ENCODE measurements around the gene OR52K2. TPM values are rescaled to one million over a fixed set of nuclear protein-coding genes. Genes with fewer than 3 reads are reported as not detected.
A peak's percentile ranks its signal among the peaks of the same experiment; 100 is the strongest.
"Not testable (repeated sequence)": the region's sequence is repeated elsewhere in the genome, so short reads cannot be mapped to it uniquely, and the experiment has no call there.

OR52K2 gene
- total RNA-seq, 1 experiment from 2014 or later = not detected

DNA sequence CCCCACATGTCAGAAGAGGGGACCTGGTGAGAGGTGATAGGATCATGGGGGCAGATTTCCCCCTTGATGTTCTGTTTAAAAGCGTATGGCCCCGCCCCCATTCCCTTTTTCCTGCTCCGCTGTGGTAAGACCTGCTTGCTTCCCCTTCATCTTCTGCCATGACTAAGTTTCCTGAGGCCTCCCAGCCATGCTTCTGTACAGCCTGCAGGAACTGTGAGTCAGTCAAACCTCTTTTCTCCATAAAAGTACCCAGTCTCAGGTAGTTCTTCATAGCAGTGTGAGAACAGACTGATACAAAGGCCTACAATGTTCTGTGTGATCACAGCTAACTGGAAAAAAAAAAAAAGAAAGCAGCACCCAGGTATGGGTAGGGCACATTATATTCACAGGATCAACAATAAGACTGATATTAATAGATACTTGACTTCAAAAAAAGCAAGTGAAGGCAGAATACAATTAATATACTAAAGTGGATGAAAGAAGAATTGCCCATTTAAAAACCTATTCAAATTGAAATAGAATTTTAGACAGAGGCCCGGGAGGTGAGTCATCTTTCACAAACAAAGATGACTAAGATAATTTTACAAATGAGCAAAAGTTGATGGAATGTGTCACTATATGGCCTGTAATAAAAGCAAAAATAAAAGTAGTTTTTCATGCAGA, 31.6 kb downstream of the OR52K2 start:
- DNase-seq (ENCODE audit: low read depth) = peak; percentile 49

DNA sequence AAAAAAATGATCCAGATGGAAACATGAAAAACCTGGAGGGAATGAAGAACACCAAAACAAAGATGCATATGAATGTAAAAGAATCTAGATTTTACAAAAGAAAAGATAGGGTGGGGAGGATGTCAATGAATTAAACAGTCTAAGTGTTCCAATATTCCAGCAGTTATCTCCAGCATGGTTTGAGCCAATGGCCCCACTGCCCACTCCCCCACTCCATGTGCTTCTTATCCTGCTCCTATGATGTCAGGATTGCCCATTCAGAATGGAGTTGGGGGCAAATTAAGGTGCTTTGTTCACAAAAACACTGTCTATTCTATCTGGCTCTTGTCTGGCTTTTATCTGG, 32.1 kb downstream of the OR52K2 start:
- DNase-seq (ENCODE audit: low read depth) = no peak

DNA sequence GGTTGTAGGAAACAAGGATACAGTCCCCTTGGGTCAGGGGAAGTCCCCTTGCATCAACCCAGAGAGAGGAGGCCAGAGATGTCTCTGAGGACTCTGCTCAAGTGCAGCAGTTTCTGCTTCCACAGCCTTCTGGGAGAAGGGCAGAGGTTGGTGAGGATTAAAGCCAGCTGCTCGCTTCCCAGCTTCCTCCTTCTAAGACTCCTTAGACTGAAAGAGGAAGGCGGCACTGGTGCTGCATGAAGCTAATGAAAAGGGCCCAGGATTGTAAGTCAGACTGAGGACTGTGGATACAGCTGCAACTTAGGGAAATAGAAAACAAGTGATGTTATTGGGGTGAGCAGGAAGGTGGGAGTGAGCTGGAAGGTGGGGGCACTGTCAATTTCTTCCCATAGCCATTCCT, 33.4 kb downstream of the OR52K2 start, which contains the start of gene OR52K1:
TSS of gene OR52K1 (plus strand) at position 202 of the 400 bp plus-strand sequence. CDS start 6,255 bp downstream, outside the sequence.
- no peak for DNase-seq (ENCODE audit: low read depth)

DNA sequence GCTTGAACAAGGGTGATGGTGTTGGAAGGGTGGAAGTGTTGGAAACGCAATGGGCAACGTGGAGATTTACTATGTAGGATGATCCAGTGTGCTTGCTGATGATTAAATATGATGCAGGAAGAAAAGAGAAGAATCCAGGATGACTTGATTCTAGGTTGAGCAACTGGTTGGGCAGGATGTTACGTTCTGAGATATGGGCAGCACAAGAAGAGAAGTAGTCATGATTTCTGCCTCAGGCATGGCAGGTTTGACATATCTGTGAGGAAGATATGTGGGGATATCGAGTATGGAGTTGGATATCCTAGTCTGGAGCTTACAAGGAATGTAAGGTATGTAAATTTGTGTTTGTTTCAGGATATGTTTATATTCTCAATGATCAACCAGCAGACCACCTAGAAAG, 35.2 kb downstream of the OR52K2 start:
- DNase-seq (ENCODE audit: low read depth) = no peak

DNA sequence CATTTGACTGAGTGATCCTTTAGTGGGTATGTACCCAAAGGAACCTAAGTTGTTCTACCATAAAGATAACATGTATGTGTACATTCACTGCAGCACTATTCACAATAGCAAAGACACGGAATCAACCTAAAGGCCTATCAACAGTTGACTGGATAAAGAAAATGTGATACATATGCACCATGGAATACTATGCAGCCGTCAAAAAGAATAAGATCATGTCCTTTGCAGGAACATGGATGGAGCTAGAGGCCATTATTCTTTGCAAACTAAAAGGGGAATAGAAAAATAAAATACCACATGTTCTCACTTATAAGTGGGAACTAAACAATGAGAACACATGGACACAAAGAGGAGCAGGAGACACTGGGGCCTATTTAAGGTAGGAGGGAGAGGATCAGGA, 42.3 kb downstream of the OR52K2 start:
- not testable (repeated sequence) for DNase-seq (ENCODE audit: low read depth)

DNA sequence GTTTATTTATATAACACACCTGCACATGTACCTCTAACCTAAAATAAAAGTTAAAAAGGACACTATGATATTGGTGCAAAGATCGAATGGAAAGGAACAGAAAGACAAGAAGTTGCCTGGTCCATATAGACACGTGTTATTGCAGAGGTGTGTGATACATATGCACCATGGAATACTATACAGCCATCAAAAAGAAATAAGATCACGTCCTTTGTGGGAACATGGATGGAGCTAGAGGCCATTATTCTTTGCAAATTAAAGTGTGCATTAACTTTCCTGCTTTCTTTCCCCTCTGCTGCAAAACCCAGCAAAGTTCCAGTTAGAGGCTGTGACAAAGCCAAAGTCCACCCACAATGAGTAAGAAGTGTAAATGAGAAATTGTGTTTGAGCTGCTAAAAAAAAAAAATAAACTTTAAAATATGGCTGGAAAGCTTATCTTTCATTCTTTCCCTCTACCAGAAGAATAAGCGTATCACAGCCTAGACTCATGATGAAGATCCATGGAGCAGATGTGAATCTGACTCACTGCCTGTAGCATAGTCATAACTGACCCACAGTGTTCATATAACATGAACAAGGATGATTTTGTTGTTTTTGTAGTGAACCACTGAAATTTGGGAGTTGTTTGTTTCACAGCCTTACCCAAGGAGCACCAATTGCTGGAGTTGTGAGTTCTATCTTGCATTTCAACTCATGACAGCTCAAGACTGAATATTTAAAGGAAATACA, 42.9 kb downstream of the OR52K2 start:
- DNase-seq (ENCODE audit: low read depth) = peak; percentile 44

DNA sequence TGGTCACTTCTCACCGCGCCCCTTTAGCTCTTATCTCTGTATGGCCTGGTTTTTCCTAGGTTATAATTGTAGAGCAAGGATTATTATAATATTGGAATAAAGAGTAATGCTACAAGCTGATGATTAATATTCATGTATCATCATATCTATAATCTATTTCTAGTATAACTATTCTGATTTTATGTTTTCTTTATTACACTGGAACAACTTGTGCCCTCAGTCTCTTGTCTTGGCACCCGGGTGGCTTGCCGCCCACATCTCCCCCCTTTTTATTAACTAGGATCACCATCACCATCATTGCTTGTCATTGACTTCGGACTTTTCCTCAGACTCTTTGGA, 44.4 kb downstream of the OR52K2 start:
- no peak for DNase-seq (ENCODE audit: low read depth)

DNA sequence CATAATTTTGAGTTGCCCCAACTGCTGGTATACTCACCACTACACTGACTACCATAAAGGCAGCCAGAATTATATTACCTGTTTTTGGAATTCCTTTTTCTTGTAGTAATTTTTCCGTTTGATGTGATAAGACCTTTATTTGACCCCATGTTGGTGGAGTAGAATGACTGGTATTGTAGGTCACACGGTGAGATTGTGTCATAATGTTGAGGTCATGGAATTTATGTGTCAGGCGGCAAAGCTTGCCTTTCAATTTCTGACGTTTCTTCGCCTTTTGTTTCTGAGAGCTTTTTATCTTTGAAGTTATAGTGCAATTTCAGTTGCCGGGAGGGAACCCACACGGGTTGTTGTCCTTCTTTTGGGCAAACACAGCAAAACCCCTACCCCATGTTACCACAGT, 46.4 kb downstream of the OR52K2 start:
- peak; percentile 5 for DNase-seq (ENCODE audit: low read depth)

DNA sequence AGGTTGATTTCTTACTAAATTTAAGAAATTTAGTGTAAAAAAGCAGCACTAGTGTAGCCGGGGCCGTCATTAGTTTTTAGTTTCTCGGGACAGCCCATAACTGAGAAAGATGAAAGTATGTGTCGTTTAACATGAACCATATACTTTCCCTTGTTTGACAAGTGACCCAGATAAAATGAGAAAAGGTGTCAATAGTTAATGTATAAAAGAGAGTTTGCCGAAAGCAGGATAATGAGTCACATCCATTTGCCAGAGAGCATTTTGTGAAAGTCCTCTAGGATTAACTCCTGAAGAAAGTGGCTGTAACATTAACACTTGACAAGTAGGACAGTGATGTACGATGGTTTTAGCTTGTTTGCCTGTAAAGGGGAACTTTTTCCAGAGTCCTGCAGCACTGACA, 46.9 kb downstream of the OR52K2 start:
- DNase-seq (ENCODE audit: low read depth) = no peak

DNA sequence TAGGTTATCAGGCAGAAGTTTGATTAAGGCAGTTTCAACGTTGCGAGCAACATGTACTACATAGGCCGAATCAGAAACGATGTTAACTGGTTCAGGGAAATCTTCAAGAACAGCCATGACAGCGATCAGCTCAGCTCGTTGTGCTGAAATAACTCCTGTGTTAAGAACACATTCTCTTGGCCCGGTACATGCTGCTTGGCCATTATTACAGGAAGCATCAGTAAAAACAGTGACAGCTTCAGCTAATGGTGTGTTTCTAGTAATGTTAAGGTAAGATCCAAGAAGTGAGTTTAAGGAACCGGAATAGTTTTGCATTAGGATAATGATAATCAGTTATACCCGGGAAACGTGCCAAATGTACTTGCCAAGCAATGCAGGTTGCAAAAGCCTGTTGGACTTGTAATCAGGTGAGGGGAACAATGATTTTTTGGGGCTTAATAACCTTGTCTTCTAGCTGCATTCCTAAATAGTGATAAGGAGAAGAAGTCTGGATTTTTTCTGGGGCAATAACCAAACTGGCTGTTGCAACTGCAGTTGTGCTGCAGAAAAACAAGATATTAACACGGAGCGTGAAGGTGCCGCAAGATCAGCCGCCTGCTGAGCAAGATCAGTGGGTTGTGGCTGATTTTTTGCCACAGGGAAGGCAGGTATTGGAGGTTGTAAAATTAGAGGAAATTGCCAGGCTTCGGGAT, 47.6 kb downstream of the OR52K2 start:
- no peak for DNase-seq (ENCODE audit: low read depth)

Other genes with a start within 250 kb of the OR52K2 start
- gene OR52B4, start 80.9 kb upstream of the OR52K2 start, total RNA-seq (2014; rRNA removed) = not detected in 2 replicates
- gene TRIM21, start 55.6 kb upstream of the OR52K2 start, total RNA-seq (2014; rRNA removed) = 11.4 and 15.0 TPM in 2 replicates
- not detected in 2 replicates for gene OR52K1, start 33.4 kb downstream of the OR52K2 start, total RNA-seq (2014; rRNA removed)
- not detected in 2 replicates for gene OR52M1, start 95.9 kb downstream of the OR52K2 start, total RNA-seq (2014; rRNA removed)
- gene OR52I2, start 132.4 kb downstream of the OR52K2 start, total RNA-seq (2014; rRNA removed) = not detected in 2 replicates
- gene OR52I1, start 144.7 kb downstream of the OR52K2 start, total RNA-seq (2014; rRNA removed) = not detected in 2 replicates
- 13.7 and 19.3 TPM in 2 replicates for gene TRIM68, start 158.9 kb downstream of the OR52K2 start, total RNA-seq (2014; rRNA removed)
- not detected in 2 replicates for gene OR51D1, start 188.2 kb downstream of the OR52K2 start, total RNA-seq (2014; rRNA removed)
- not detected in 2 replicates for gene OR51E1, start 194.7 kb downstream of the OR52K2 start, total RNA-seq (2014; rRNA removed)
- not detected in 2 replicates for gene OR51E2, start 248.6 kb downstream of the OR52K2 start, total RNA-seq (2014; rRNA removed)